Astrocyte of the spinal cord (primary cell): ENCODE results near the gene MYRFL.
A peak's percentile ranks its signal among the peaks of the same experiment; 100 is the strongest.

Source experiments
- DNase-seq: peaks from one replicate; pipeline ENCODE4 v3.0.0; 2011; ENCODE audit warnings: low read depth, low spot score
- H3K4me3 ChIP-seq: 2 replicates; pipeline ENCODE4 v1.5.1; 2011; ENCODE audit warnings: low read depth, mild to moderate bottlenecking, low read length, moderate library complexity
- in situ Hi-C: cut with HindIII; loops from 2 replicates; pipeline ENCODE4 v1.10.0; 2017; ENCODE audit warnings: low sequenced_read_pairs
- TF ChIP-seq, protein P1 (sequence below): IDR thresholded peaks from 2 replicates; pipeline ENCODE4 v1.5.1; 2012; ENCODE audit warnings: low read depth, mild to moderate bottlenecking, low read length, inconsistent platforms

The MYRFL gene

DNA sequence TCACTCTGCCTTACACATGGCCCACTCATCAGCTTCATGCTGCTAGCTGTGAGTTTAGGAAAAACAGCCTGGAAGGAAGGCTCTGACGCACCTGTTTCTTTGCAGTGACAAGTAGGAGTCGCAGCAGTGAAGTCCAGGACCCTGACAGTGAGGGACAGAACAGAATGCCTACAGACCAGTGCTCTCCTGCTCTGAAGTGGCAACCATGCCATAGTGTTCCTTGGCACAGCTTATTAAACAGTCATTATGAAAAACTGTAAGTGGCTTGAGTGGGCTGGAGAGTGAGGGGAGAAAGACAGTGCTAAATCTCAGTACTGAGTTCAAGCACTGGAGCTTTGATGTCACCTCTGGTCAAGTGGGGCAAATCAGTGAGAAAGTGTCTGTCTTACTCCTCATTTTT lies 61.7 kb downstream of the MYRFL start:
- no peak for DNase-seq
- TF ChIP-seq, protein P1, sequence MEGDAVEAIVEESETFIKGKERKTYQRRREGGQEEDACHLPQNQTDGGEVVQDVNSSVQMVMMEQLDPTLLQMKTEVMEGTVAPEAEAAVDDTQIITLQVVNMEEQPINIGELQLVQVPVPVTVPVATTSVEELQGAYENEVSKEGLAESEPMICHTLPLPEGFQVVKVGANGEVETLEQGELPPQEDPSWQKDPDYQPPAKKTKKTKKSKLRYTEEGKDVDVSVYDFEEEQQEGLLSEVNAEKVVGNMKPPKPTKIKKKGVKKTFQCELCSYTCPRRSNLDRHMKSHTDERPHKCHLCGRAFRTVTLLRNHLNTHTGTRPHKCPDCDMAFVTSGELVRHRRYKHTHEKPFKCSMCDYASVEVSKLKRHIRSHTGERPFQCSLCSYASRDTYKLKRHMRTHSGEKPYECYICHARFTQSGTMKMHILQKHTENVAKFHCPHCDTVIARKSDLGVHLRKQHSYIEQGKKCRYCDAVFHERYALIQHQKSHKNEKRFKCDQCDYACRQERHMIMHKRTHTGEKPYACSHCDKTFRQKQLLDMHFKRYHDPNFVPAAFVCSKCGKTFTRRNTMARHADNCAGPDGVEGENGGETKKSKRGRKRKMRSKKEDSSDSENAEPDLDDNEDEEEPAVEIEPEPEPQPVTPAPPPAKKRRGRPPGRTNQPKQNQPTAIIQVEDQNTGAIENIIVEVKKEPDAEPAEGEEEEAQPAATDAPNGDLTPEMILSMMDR: no peak
- no peak overlapping the region for H3K4me3 ChIP-seq
- in situ Hi-C loops: no loop called here

DNA sequence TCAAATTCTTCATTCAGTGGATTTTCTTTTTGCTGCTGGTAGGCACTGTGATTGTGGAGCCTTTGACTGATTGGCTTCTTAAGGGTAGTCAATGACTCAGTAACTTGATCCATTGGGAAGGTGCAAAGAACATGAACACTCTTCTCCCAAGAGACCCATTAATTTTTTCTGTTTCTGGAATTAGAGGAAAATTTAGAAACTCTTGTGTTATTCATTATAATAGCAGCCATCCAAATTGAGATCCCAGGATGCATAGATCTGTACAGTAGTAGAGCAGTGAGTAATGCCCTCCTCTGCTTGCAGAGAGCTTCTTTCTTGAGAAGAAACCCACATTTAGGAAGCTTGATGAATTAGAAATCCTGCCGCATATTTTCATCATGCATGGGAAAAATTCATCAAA lies 63.9 kb downstream of the MYRFL start:
- H3K4me3 ChIP-seq: no peak overlapping the region
- no peak for DNase-seq
- in situ Hi-C loops: no loop called here
- TF ChIP-seq, protein P1: no peak

DNA sequence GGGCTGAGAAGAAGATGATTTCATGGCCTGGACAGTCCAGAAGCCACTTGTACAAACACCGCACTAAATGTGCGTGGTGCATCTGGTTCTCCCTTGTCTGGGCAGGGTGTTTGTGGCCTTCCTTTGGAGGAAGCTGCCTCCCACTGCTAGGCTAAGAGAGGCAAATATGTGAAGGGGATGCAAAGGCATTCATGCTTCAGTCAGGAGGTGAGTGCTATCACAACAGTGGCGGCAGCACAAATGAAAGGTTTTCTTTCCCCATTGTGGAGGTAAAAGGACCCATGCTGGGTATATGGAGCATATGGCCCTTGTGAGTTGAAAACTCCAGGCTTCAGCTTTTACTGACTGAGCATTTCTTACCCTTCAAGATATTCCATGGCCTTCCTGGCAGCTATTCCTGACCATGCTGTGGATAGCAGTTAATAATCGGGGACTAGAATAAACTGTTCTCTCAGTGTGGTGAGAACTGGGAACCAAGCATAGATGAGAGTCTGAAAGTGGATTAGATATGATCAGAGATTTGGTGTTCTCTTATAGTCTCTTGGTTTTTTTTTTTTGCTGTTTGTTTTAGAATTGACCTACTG lies 69.9 kb downstream of the MYRFL start:
- H3K4me3 ChIP-seq: no peak overlapping the region
- in situ Hi-C loops: no loop called here
- DNase-seq: no peak
- TF ChIP-seq, protein P1: no peak

DNA sequence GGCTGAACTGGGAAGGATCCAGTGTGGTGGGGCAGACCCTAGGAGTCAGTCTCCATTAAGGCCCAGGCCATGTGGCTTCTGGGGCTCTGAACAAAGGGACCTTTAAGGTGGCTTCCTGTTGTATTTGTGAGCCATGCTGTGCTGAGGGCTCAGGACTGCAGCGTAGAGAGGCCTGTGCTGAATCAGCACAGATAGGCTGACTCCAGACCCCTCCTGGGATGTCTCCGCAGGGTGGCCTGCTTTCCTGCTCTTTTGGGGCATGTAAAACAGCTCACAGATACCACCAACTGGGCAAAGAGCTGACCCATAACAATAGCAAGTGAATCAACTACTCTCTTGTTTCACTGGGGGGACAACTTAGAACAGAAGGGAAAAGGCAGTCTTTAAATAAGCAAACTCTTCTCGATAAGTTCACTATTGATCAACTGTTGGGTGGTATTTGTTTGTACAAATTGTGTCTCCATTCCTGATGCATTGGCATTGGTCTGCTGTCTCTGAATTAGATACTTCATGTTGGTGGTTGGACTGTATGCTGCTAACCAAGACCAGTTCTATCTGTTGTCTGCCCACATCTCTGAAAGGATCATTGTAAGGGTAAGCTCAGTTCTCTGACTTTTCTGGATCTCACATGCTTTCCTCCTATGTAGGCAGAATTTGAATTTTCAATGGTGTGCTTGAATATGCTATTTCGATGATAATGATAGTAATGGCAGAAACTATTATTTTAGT lies 71.8 kb downstream of the MYRFL start:
- H3K4me3 ChIP-seq: no peak overlapping the region
- peak; percentile 47 for DNase-seq
- TF ChIP-seq, protein P1: no peak
- in situ Hi-C loops: no loop called here

DNA sequence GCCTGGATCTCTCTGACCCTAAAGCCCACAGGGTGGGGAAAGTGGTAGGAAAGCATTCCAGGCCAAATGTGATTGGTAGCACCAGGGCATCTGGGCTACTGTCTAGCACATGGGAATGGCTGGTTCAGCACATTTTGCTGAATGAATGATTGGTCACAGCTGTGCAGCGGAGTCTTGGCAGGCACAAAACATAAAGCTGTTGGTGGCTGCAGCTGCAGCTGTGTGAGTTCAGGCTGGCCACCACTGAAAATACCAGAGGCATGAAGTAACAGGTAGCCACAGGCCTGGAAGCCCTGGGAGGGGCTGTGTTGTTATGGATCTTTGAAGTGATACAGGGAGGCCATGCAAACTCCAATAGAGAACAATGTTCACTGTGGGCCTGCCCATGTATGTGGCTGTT lies 72.7 kb downstream of the MYRFL start:
- in situ Hi-C loops: no loop called here
- DNase-seq: peak; percentile 98
- no peak overlapping the region for H3K4me3 ChIP-seq
- TF ChIP-seq, protein P1: no peak

DNA sequence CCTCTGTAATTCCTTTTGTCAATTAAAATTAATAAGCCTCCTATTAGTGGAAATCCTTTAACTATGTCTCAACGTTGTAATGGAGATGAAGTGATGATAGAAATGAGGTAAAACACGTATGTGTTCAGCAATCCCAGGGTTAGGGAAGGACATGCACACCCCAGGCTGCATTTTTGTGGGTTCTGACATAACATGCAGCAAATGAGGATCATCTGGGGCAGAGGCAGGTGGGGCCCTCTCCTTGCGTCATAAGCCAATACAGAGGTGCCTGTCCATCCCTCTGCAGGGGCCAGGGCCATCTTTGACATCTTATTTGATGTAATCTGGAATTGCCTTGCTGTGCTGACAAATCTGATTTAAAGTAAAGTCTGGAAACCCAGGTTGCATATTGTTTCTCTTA lies 73.2 kb downstream of the MYRFL start:
- in situ Hi-C loops: no loop called here
- H3K4me3 ChIP-seq: no peak overlapping the region
- peak; percentile 72 for DNase-seq
- TF ChIP-seq, protein P1: no peak
